ENCODE data around the gene CCR4.

The CCR4 gene

DNA sequence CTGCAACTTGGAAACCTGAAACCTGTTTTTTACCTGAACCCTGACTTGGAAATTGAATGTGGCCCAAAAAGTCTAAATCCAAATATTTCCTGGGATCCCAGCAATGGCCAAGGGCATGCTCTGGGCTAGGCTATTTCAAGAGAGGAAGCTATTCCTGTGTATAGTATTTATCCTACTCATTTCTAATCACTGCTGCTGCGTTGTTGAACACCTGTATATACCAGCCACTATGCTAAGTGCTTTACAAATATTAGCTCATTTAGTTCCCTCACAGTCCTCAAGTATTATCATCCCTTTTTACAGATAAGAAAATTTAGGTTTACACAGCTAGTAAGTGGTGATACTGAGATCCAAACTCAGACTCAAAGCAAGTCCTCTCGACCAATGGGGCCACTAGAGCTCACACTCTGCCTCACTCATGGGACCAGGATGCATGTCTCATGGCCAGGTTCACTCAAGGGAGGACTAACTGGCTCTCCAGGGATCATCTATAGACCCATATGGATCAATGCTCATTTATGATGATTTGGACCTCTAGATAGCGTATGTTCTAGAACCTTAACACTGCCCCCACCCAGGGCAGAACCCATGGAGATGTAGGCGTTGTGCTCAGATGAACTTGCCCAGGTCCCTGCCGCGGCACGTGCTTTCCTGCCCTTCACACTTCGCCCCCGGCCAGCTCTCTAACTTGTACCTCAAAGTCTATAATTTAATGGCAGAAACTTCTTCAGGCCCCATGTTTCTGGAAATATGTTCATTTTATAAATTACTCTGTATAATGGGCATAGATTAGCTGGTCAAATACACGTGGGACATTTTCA is 2.6 kb upstream of the CCR4 start:
- H3K27ac ChIP-seq, result no peak overlapping the region
- H3K27me3 ChIP-seq, result no peaks in the 10 kb centered on the region
- no peaks in the 10 kb centered on the region for H4K20me1 ChIP-seq
- H3K9ac ChIP-seq, result no peak overlapping the region
- H3K36me3 ChIP-seq, result no peaks in the 10 kb centered on the region
- TF ChIP-seq Cebpa-rat (IDR thresholded peaks at IDR 0.05), result no peak
- H3K9me3 ChIP-seq (replicated peaks in 1 of 11), result no peaks in the 10 kb centered on the region
- H3K4me2 ChIP-seq, result no peak overlapping the region
- H3K4me1 ChIP-seq, result peaks cover 0 to 10% (median 4%) of the 10 kb centered on the region in 10 experiments; a peak in 11 of 20 replicates
- no peak overlapping the region for H3K4me3 ChIP-seq

GRCh38 chr3:32950516-32950915 is 928 bp upstream of the CCR4 start:
- Histone ChIP-seq H3K36me3 (no peaks in the 10 kb centered on the region), H3K27ac (no peak overlapping the region), H3K4me1 (peaks cover 0 to 10% (median 4%) of the 10 kb centered on the region in 10 experiments; a peak in 11 of 20 replicates), H3K9me3 (replicated peaks in 1 of 11) (no peaks in the 10 kb centered on the region), H3K9ac (no peak overlapping the region), H3K4me3 (no peak overlapping the region), H3K4me2 (no peak overlapping the region), H3K27me3 (no peaks in the 10 kb centered on the region), H4K20me1 (no peaks in the 10 kb centered on the region)
- TF ChIP-seq Cebpa-rat (IDR thresholded peaks at IDR 0.05), result no peak

- no peak for TF ChIP-seq Cebpa-rat (IDR thresholded peaks at IDR 0.05)
- Histone ChIP-seq H3K9me3 (replicated peaks in 1 of 11) (no peaks in the 10 kb centered on the region), H3K27me3 (no peaks in the 10 kb centered on the region), H3K4me3 (no peak overlapping the region), H3K4me1 (peaks cover 0 to 10% (median 4%) of the 10 kb centered on the region in 10 experiments; a peak in 11 of 20 replicates), H3K36me3 (no peaks in the 10 kb centered on the region), H3K4me2 (no peak overlapping the region), H3K27ac (no peak overlapping the region), H4K20me1 (no peaks in the 10 kb centered on the region), H3K9ac (no peak overlapping the region)
These were observed 1.1 kb downstream of the CCR4 start for GRCh38 chr3:32952369-32953077.

DNA sequence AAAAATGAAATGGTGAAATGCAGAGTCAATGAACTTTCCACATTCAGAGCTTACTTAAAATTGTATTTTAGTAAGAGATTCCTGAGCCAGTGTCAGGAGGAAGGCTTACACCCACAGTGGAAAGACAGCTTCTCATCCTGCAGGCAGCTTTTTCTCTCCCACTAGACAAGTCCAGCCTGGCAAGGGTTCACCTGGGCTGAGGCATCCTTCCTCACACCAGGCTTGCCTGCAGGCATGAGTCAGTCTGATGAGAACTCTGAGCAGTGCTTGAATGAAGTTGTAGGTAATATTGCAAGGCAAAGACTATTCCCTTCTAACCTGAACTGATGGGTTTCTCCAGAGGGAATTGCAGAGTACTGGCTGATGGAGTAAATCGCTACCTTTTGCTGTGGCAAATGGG is 3.1 kb downstream of the CCR4 start:
- no peaks in the 10 kb centered on the region for H3K36me3 ChIP-seq
- no peak overlapping the region for H3K27ac ChIP-seq
- TF ChIP-seq Cebpa-rat (IDR thresholded peaks at IDR 0.05), result no peak
- no peak overlapping the region for H3K4me3 ChIP-seq
- H3K4me1 ChIP-seq, result peaks cover 0 to 10% (median 4%) of the 10 kb centered on the region in 10 experiments; a peak in 11 of 20 replicates
- no peaks in the 10 kb centered on the region for H4K20me1 ChIP-seq
- H3K27me3 ChIP-seq, result no peaks in the 10 kb centered on the region
- H3K9ac ChIP-seq, result no peak overlapping the region
- no peak overlapping the region for H3K4me2 ChIP-seq
- no peaks in the 10 kb centered on the region for H3K9me3 ChIP-seq (replicated peaks in 1 of 11)

DNA sequence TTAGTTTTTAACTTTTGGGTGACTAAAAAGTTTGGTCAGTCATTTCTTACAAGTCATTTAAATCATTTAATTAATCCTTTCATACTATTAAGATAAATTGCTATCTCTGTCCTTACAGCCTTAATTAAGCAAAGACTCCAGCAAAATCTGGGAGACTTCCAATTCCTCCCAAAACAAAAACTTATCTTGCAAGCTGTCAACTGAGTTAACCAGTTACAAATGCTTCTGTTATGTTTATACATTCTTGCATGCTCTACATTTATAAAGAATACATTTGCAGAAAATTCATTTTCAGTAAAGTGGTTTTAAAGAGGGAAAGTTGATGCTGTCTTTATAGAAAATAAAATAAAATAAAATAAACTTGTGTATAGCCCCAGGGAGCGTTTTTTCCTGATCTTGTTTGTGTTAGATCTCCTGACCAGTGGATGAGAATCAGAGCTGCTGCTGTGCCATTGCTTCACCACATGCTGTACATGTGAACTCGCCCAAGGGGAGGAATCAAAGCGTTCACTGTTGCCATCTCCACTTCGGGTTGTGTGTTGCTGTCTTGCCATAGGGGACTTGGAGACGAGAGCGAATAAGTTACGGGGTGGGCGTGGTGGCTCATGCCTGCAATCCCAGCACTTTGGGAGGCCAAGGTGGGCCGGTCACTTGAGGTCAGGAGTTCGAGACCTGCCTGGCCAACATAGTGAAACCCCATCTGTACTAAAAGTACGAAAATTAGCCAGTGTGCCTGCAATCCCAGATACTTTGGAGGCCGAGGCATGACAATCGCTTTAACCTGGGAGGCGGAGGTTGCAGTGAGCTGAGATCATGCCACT is 5.5 kb downstream of the CCR4 start:
- Histone ChIP-seq H4K20me1 (no peaks in the 10 kb centered on the region), H3K27me3 (no peaks in the 10 kb centered on the region), H3K4me2 (no peak overlapping the region), H3K4me1 (no peaks in the 10 kb centered on the region), H3K9me3 (replicated peaks in 1 of 11) (no peaks in the 10 kb centered on the region), H3K27ac (no peak overlapping the region), H3K36me3 (no peaks in the 10 kb centered on the region), H3K9ac (no peak overlapping the region), H3K4me3 (no peak overlapping the region)
- TF ChIP-seq Cebpa-rat (IDR thresholded peaks at IDR 0.05), result no peak

GRCh38 chr3:32958509-32958908 is 7.1 kb downstream of the CCR4 start:
- no peaks in the 10 kb centered on the region for H4K20me1 ChIP-seq
- H3K9me3 ChIP-seq (replicated peaks in 1 of 11), result no peaks in the 10 kb centered on the region
- H3K4me3 ChIP-seq, result no peak overlapping the region
- no peak overlapping the region for H3K27ac ChIP-seq
- no peaks in the 10 kb centered on the region for H3K36me3 ChIP-seq
- H3K4me1 ChIP-seq, result no peaks in the 10 kb centered on the region
- no peak for TF ChIP-seq Cebpa-rat (IDR thresholded peaks at IDR 0.05)
- no peaks in the 10 kb centered on the region for H3K27me3 ChIP-seq
- H3K9ac ChIP-seq, result no peak overlapping the region
- no peak overlapping the region for H3K4me2 ChIP-seq

GRCh38 chr3:32959371-32959770 is 7.9 kb downstream of the CCR4 start:
- no peak overlapping the region for H3K9ac ChIP-seq
- H3K27ac ChIP-seq, result no peak overlapping the region
- H3K27me3 ChIP-seq, result no peaks in the 10 kb centered on the region
- H3K4me3 ChIP-seq, result no peak overlapping the region
- no peak overlapping the region for H3K4me2 ChIP-seq
- H4K20me1 ChIP-seq, result no peaks in the 10 kb centered on the region
- TF ChIP-seq Cebpa-rat (IDR thresholded peaks at IDR 0.05), result no peak
- H3K9me3 ChIP-seq (replicated peaks in 1 of 11), result peaks cover 0 to 5% (median under 1%) of the 10 kb centered on the region in 11 experiments; a peak in 6 of 22 replicates
- H3K4me1 ChIP-seq, result no peaks in the 10 kb centered on the region
- no peaks in the 10 kb centered on the region for H3K36me3 ChIP-seq

DNA sequence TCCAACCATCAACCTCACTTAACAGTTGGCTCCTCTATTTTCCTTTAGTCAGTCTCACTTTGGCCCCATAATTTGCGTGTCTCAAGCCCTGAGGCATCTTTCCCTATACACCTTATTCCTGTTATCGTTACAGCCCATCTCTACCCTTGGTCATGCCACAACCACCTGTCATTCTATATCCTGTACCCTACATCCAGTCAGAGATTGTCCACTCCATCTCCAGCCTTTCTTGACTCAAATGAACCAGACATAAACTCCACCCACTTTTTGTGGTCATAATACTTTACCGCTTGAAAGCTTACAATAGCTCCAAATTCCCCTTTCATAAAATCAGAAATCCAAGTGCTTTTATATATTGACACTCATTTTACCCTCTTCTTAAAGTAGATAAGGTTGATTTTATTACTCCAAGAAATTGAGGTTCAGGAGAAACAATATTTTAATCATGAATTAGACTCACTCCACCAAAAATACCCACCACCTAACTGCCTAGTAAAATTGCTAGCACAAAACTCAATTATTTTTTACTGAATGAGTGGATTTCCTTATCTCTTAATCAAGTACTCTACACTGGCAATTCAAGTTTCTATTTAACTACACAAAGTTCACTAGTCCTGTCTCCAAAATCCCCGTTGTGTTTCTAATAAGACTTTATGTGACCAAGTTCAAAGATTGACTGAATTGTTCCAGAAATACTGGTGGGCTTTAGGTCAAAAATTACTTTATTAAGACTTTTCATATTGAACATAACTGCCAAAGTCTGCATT is 9.1 kb downstream of the CCR4 start:
- no peak overlapping the region for H3K9ac ChIP-seq
- no peak for TF ChIP-seq Cebpa-rat (IDR thresholded peaks at IDR 0.05)
- H3K9me3 ChIP-seq (replicated peaks in 1 of 11), result peaks cover 11 to 17% (median 13%) of the 10 kb centered on the region in 11 experiments
- no peak overlapping the region for H3K27ac ChIP-seq
- H3K36me3 ChIP-seq, result peaks cover 0 to 5% (median under 1%) of the 10 kb centered on the region in 11 experiments; a peak in 5 of 22 replicates
- no peak overlapping the region for H3K4me2 ChIP-seq
- H3K4me3 ChIP-seq, result no peak overlapping the region
- H3K4me1 ChIP-seq, result no peaks in the 10 kb centered on the region
- no peaks in the 10 kb centered on the region for H4K20me1 ChIP-seq
- no peaks in the 10 kb centered on the region for H3K27me3 ChIP-seq
